Measurements from ENCODE around the gene CCDC112. TPM values are rescaled to one million over a fixed set of nuclear protein-coding genes. Genes with fewer than 3 reads are reported as not detected.

The CCDC112 gene
- total RNA-seq (1 to 10 TPM; 5.9 to 6.3 TPM), polyA plus RNA-seq (1 to 10 TPM; 2.4 to 4.7 TPM)

GRCh38 chr5:115296124-115297022 lies at the start of gene CCDC112:
TSS of gene CCDC112 (minus strand) at chr5:115296654. CDS start at chr5:115296543, 111 bp downstream.
- H3K27me3 ChIP-seq (ENCODE audit: insufficient read depth, low read length) = no peaks in the 10 kb centered on the region
- peaks cover 0 to 10% (median 4%) of the 10 kb centered on the region in 8 donors for H3K9me3 Mint-ChIP-seq
- H3K4me3 Mint-ChIP-seq = peak within 1 kb of the TSS; percentile 83 to 91 (median 89)
- DNase-seq = peak; percentile 61 to 72 (median 64)
- intact Hi-C loops (cut with micrococcal nuclease) = loop anchor here (1.0 to 2.0 kb wide), 4 partner anchors 34 to 545 kb away; partner anchors contain the start of genes AP3S1, ATG12, FEM1C and PGGT1B
- peaks cover 6 to 17% (median 15%) of the 10 kb centered on the region in 4 donors for H3K4me1 Mint-ChIP-seq
- peaks cover 0 to 4% of the 10 kb centered on the region in 2 donors for H3K36me3 Mint-ChIP-seq
- no peaks in the 10 kb centered on the region for H3K9me3 ChIP-seq (ENCODE audit: control insufficient read depth in 1 of 2, low read length in 2 of 2)
- peaks cover 1 to 2% of the 10 kb centered on the region in 2 donors for H3K27me3 Mint-ChIP-seq
- H3K27ac ChIP-seq (ENCODE audit: low read depth, low read length) = no peak within 1 kb of the TSS
- peak within 1 kb of the TSS in 6 of 7 donors; percentile 44 to 83 (median 55) for H3K27ac Mint-ChIP-seq
- ChIA-PET POLR2A (ENCODE audit: partially characterized antibody) (interaction anchor here (0.8 to 2.7 kb wide), 6 partner anchors 34 to 545 kb away, joined by 3 to 23 read pairs (median 6); partner anchors contain the start of genes AP3S1, ATG12, FEM1C and PGGT1B), CTCF (ENCODE audit: partially characterized antibody) (interaction anchor here (0.9 to 2.9 kb wide), 6 partner anchors 9 to 327 kb away, joined by 3 to 15 read pairs (median 4); no protein-coding TSS in a partner anchor)
- H3K36me3 ChIP-seq (ENCODE audit: insufficient read depth, low read length) = no peaks in the 10 kb centered on the region
- H3K4me3 ChIP-seq (ENCODE audit: low read length in 2 of 2) = peak within 1 kb of the TSS; percentile 5 to 44
- H3K4me1 ChIP-seq (ENCODE audit: insufficient read depth, low read length) = peaks cover 13% of the 10 kb centered on the region

GRCh38 chr5:115345344-115345743 lies 48.9 kb upstream of the CCDC112 start:
- H3K36me3 ChIP-seq (ENCODE audit: insufficient read depth, low read length) = no peaks in the 10 kb centered on the region
- ChIA-PET CTCF (ENCODE audit: partially characterized antibody) (no interaction called here), POLR2A (ENCODE audit: partially characterized antibody) (no interaction called here)
- Mint-ChIP-seq H3K4me3 (no peak overlapping the region), H3K4me1 (no peaks in the 10 kb centered on the region), H3K36me3 (no peaks in the 10 kb centered on the region), H3K9me3 (peaks cover 0 to 7% (median 0%) of the 10 kb centered on the region in 8 donors), H3K27ac (no peak overlapping the region), H3K27me3 (peaks cover 7 to 13% of the 10 kb centered on the region in 2 donors)
- H3K4me1 ChIP-seq (ENCODE audit: insufficient read depth, low read length) = no peaks in the 10 kb centered on the region
- H3K27me3 ChIP-seq (ENCODE audit: insufficient read depth, low read length) = no peaks in the 10 kb centered on the region
- no peaks in the 10 kb centered on the region for H3K9me3 ChIP-seq (ENCODE audit: control insufficient read depth in 1 of 2, low read length in 2 of 2)
- H3K27ac ChIP-seq (ENCODE audit: low read depth, low read length) = no peak overlapping the region
- DNase-seq = no peak
- intact Hi-C loops (cut with micrococcal nuclease) = no loop called here
- H3K4me3 ChIP-seq (ENCODE audit: low read length in 2 of 2) = no peak overlapping the region

- H3K9me3 Mint-ChIP-seq = peaks cover 0 to 7% (median 0%) of the 10 kb centered on the region in 8 donors
- no peaks in the 10 kb centered on the region for H3K4me1 Mint-ChIP-seq
- H3K27me3 ChIP-seq (ENCODE audit: insufficient read depth, low read length) = no peaks in the 10 kb centered on the region
- H3K27ac Mint-ChIP-seq = no peak overlapping the region
- ChIA-PET CTCF (ENCODE audit: partially characterized antibody) (no interaction called here), POLR2A (ENCODE audit: partially characterized antibody) (no interaction called here)
- H3K4me3 Mint-ChIP-seq = no peak overlapping the region
- H3K36me3 Mint-ChIP-seq = no peaks in the 10 kb centered on the region
- no peaks in the 10 kb centered on the region for H3K36me3 ChIP-seq (ENCODE audit: insufficient read depth, low read length)
- no peak for DNase-seq
- peaks cover 7 to 19% of the 10 kb centered on the region in 2 donors for H3K27me3 Mint-ChIP-seq
- no peaks in the 10 kb centered on the region for H3K9me3 ChIP-seq (ENCODE audit: control insufficient read depth in 1 of 2, low read length in 2 of 2)
- no peak overlapping the region for H3K27ac ChIP-seq (ENCODE audit: low read depth, low read length)
- intact Hi-C loops (cut with micrococcal nuclease) = no loop called here
- H3K4me3 ChIP-seq (ENCODE audit: low read length in 2 of 2) = no peak overlapping the region
- no peaks in the 10 kb centered on the region for H3K4me1 ChIP-seq (ENCODE audit: insufficient read depth, low read length)
Observed at GRCh38 chr5:115343855-115344254, 47.4 kb upstream of the CCDC112 start.

GRCh38 chr5:115342590-115343377 lies 46.3 kb upstream of the CCDC112 start:
- Histone ChIP-seq H3K4me3 (ENCODE audit: low read length in 2 of 2) (no peak overlapping the region), H3K9me3 (ENCODE audit: control insufficient read depth in 1 of 2, low read length in 2 of 2) (no peaks in the 10 kb centered on the region), H3K36me3 (ENCODE audit: insufficient read depth, low read length) (no peaks in the 10 kb centered on the region), H3K27me3 (ENCODE audit: insufficient read depth, low read length) (no peaks in the 10 kb centered on the region), H3K27ac (ENCODE audit: low read depth, low read length) (no peak overlapping the region), H3K4me1 (ENCODE audit: insufficient read depth, low read length) (no peaks in the 10 kb centered on the region)
- intact Hi-C loops (cut with micrococcal nuclease) = no loop called here
- H3K4me1 Mint-ChIP-seq = no peaks in the 10 kb centered on the region
- no peak overlapping the region for H3K27ac Mint-ChIP-seq
- peaks cover 0 to 7% (median 0%) of the 10 kb centered on the region in 8 donors for H3K9me3 Mint-ChIP-seq
- H3K27me3 Mint-ChIP-seq = peaks cover 7 to 25% of the 10 kb centered on the region in 2 donors
- POLR2A ChIA-PET (ENCODE audit: partially characterized antibody) = no interaction called here
- no peak overlapping the region for H3K4me3 Mint-ChIP-seq
- no peaks in the 10 kb centered on the region for H3K36me3 Mint-ChIP-seq
- CTCF ChIA-PET (ENCODE audit: partially characterized antibody) = interaction anchor here (0.7 kb wide), 1 partner anchor 9 kb away, joined by 3 read pairs; no protein-coding TSS in a partner anchor
- DNase-seq = no peak

- no peaks in the 10 kb centered on the region for H3K36me3 ChIP-seq (ENCODE audit: insufficient read depth, low read length)
- POLR2A ChIA-PET (ENCODE audit: partially characterized antibody) = no interaction called here
- Mint-ChIP-seq H3K4me3 (no peak overlapping the region), H3K27me3 (peaks cover 7 to 22% of the 10 kb centered on the region in 2 donors), H3K36me3 (no peaks in the 10 kb centered on the region), H3K9me3 (peaks cover 0 to 7% (median 0%) of the 10 kb centered on the region in 8 donors), H3K4me1 (no peaks in the 10 kb centered on the region), H3K27ac (no peak overlapping the region)
- H3K4me1 ChIP-seq (ENCODE audit: insufficient read depth, low read length) = no peaks in the 10 kb centered on the region
- DNase-seq = no peak
- no peak overlapping the region for H3K4me3 ChIP-seq (ENCODE audit: low read length in 2 of 2)
- intact Hi-C loops (cut with micrococcal nuclease) = no loop called here
- H3K27ac ChIP-seq (ENCODE audit: low read depth, low read length) = no peak overlapping the region
- no peaks in the 10 kb centered on the region for H3K9me3 ChIP-seq (ENCODE audit: control insufficient read depth in 1 of 2, low read length in 2 of 2)
- no peaks in the 10 kb centered on the region for H3K27me3 ChIP-seq (ENCODE audit: insufficient read depth, low read length)
- CTCF ChIA-PET (ENCODE audit: partially characterized antibody) = no interaction called here
Observed at GRCh38 chr5:115341745-115342144, 45.3 kb upstream of the CCDC112 start.

GRCh38 chr5:115338851-115339250 lies 42.4 kb upstream of the CCDC112 start:
- Histone ChIP-seq H3K9me3 (ENCODE audit: control insufficient read depth in 1 of 2, low read length in 2 of 2) (no peaks in the 10 kb centered on the region), H3K4me3 (ENCODE audit: low read length in 2 of 2) (no peak overlapping the region), H3K4me1 (ENCODE audit: insufficient read depth, low read length) (no peaks in the 10 kb centered on the region), H3K27ac (ENCODE audit: low read depth, low read length) (no peak overlapping the region), H3K27me3 (ENCODE audit: insufficient read depth, low read length) (no peaks in the 10 kb centered on the region), H3K36me3 (ENCODE audit: insufficient read depth, low read length) (no peaks in the 10 kb centered on the region)
- Mint-ChIP-seq H3K4me1 (no peaks in the 10 kb centered on the region), H3K36me3 (no peaks in the 10 kb centered on the region), H3K27me3 (peaks cover 8 to 24% of the 10 kb centered on the region in 2 donors), H3K9me3 (no peaks in the 10 kb centered on the region), H3K27ac (no peak overlapping the region), H3K4me3 (no peak overlapping the region)
- intact Hi-C loops (cut with micrococcal nuclease) = no loop called here
- no peak for DNase-seq
- POLR2A ChIA-PET (ENCODE audit: partially characterized antibody) = no interaction called here
- CTCF ChIA-PET (ENCODE audit: partially characterized antibody) = interaction anchor here (0.8 kb wide), 1 partner anchor 14 kb away, joined by 3 read pairs; no protein-coding TSS in a partner anchor

GRCh38 chr5:115337882-115338281 lies 41.4 kb upstream of the CCDC112 start:
- no peaks in the 10 kb centered on the region for H3K9me3 ChIP-seq (ENCODE audit: control insufficient read depth in 1 of 2, low read length in 2 of 2)
- H3K36me3 ChIP-seq (ENCODE audit: insufficient read depth, low read length) = no peaks in the 10 kb centered on the region
- Mint-ChIP-seq H3K27me3 (peaks cover 8 to 24% of the 10 kb centered on the region in 2 donors), H3K4me3 (no peak overlapping the region), H3K27ac (no peak overlapping the region), H3K4me1 (peaks cover 0 to 2% (median 0%) of the 10 kb centered on the region in 4 donors), H3K9me3 (no peaks in the 10 kb centered on the region), H3K36me3 (no peaks in the 10 kb centered on the region)
- no peak overlapping the region for H3K27ac ChIP-seq (ENCODE audit: low read depth, low read length)
- no peaks in the 10 kb centered on the region for H3K27me3 ChIP-seq (ENCODE audit: insufficient read depth, low read length)
- POLR2A ChIA-PET (ENCODE audit: partially characterized antibody) = no interaction called here
- no peak overlapping the region for H3K4me3 ChIP-seq (ENCODE audit: low read length in 2 of 2)
- no peaks in the 10 kb centered on the region for H3K4me1 ChIP-seq (ENCODE audit: insufficient read depth, low read length)
- CTCF ChIA-PET (ENCODE audit: partially characterized antibody) = interaction anchor here (0.8 kb wide), 1 partner anchor 13 kb away, joined by 3 read pairs; no protein-coding TSS in a partner anchor
- intact Hi-C loops (cut with micrococcal nuclease) = no loop called here
- DNase-seq = no peak

Measured in CD4-positive, alpha-beta memory T cell (primary cell).